ENCODE measurements around the gene TMEM63B. TPM values are rescaled to one million over a fixed set of nuclear protein-coding genes. Genes with fewer than 3 reads are reported as not detected.

TMEM63B gene
- total and polyA plus RNA-seq, 11 donors: 26.2 to 52.9 (median 41.2) TPM

DNA sequence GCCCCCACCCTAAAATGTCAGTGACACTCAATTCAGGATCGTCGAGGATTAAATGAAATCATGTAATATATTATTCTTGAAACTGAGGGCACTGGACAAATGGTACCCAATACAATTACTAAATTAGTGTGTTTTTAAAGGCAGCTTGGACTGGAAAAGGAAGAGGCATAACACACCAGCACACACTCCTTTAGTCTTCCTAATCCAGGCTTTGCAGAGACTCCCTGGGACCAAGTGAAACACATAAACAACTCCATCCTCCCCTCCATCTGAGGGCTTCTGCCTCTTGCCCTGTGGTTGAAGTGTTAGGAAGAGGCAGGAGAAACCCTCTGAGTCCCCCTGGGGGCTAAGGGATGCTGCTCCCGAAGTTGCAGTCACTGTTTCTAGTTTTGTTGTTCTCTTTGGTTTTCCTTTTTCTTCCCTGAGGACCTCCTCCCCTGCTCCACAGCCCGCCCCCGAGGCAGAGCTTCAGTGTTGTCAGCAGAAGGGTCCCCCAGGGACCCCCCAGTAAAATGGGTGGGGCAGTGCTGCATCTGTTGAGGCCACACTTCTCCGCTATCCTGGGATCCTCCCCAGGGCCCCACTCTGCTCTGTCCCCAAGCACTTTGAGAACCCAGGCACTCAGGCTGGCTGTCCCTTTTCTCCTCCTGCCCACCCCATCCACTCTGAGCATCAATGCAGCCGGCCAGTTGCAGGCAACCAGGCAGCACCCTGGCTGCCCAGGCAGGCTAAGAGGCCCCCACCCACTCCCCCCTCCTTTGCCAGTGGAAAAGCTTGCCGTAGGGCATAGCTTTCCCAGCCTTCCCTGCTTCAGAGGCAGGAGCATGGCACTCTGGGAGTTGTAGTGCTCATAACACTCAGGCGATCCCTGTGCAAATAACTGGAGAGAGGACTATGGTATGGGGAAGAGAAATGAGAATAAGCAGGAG, 5.9 kb downstream of the TMEM63B start:
- H3K4me1 ChIP-seq: peaks cover 0 to 41% (median 12%) of the 10 kb centered on the region in 12 donors
- intact Hi-C loops (cut with DNase I): no loop called here
- 38 to 56% (median 40%) methylated on average over 7 to 9 of the region's 9 CpGs for WGBS, 4 donors
- H3K27me3 ChIP-seq: no peaks in the 10 kb centered on the region
- ATAC-seq (peak; percentile 77 to 89 (median 84)), DNase-seq (peak in 4 of 5 donors; percentile 48 to 70 (median 64))
- no peaks in the 10 kb centered on the region for H3K9me3 ChIP-seq
- no peak for TF ChIP-seq POLR2A (IDR thresholded peaks at IDR 0.05)
- TF ChIP-seq, protein P1, sequence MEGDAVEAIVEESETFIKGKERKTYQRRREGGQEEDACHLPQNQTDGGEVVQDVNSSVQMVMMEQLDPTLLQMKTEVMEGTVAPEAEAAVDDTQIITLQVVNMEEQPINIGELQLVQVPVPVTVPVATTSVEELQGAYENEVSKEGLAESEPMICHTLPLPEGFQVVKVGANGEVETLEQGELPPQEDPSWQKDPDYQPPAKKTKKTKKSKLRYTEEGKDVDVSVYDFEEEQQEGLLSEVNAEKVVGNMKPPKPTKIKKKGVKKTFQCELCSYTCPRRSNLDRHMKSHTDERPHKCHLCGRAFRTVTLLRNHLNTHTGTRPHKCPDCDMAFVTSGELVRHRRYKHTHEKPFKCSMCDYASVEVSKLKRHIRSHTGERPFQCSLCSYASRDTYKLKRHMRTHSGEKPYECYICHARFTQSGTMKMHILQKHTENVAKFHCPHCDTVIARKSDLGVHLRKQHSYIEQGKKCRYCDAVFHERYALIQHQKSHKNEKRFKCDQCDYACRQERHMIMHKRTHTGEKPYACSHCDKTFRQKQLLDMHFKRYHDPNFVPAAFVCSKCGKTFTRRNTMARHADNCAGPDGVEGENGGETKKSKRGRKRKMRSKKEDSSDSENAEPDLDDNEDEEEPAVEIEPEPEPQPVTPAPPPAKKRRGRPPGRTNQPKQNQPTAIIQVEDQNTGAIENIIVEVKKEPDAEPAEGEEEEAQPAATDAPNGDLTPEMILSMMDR (IDR thresholded peaks at IDR 0.05): no peak
- peak overlapping the region in 6 of 12 donors; percentile 4 to 41 (median 28) for H3K4me3 ChIP-seq
- H3K36me3 ChIP-seq: peaks cover 0 to 39% (median 28%) of the 10 kb centered on the region in 9 donors
- peak overlapping the region in 8 of 12 donors; percentile 6 to 58 (median 38) for H3K27ac ChIP-seq

DNA sequence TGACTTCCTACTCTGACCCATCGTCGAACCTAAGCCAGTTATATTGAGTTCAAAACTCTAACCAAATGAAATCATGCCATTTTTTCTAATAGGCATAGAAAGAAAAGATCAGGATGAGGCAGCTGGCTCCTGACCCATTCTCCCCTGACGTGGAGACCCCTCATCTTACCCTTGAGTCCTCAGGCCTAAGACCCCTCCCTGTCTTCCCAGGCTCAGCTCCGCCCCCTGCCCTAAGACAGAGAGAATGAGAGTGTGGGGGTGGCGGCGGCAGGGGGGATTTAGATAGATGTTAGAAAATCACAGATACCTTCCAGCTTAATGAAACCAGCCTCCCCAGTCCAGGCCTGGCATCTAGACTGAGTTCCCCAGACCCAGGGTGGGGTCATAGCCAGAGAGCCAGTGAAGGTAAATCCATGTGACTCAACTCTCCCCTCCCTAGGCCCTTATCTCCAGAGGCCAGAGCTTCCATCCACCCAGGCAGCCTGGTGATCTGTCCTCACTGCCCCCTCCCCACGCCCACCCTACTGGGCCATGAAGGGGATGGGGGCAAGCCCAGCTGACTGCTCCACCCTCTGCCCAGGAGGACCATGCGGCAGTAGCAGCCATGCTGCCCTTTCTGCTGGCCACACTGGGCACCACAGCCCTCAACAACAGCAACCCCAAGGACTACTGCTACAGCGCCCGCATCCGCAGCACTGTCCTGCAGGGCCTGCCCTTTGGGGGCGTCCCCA, 6.8 kb downstream of the TMEM63B start:
- intact Hi-C loops (cut with DNase I): no loop called here
- H3K9me3 ChIP-seq: no peaks in the 10 kb centered on the region
- ATAC-seq (peak in 1 of 4 donors; percentile 3), DNase-seq (no peak)
- WGBS, 4 donors: 84 to 93% (median 86%) methylated on average over 12 of the region's 12 CpGs
- peak overlapping the region in 1 of 12 donors; percentile 53 for H3K27ac ChIP-seq
- no peaks in the 10 kb centered on the region for H3K27me3 ChIP-seq
- peaks cover 0 to 34% (median 6%) of the 10 kb centered on the region in 12 donors for H3K4me1 ChIP-seq
- H3K4me3 ChIP-seq: no peak overlapping the region
- H3K36me3 ChIP-seq: peaks cover 0 to 48% (median 32%) of the 10 kb centered on the region in 9 donors
- no peak for TF ChIP-seq POLR2A (IDR thresholded peaks at IDR 0.05)
- TF ChIP-seq, protein P1 (IDR thresholded peaks at IDR 0.05): no peak

DNA sequence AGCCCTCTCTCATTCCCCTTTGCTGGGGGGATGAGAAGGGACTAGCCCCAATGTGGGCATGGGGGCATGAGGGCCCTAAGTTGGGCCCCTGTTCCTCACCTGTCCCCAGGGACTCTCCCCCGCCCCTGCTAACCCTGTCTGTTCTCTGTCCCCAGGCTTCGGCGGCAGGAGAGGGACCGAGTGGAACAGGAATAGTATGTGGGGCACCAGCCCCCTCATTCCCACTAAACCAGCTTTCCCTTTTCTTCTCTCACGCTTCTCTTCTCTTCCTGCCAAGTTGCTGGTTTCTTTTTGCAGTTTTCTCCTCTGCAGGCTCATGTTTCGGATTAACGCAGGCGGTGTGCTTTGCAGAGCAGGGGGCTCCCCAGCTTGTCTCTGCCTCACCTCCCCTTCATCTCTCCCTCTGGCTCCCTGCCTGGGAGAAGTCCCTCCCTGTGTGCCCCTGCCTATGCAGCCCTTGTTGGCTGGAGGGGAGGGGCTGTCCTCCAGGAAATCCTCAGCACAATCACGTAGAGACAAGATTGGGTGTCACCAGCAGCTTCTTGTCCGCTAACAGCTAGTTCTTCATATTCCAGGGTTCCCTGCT, 7.9 kb downstream of the TMEM63B start:
- DNase-seq: no peak
- intact Hi-C loops (cut with DNase I): loop anchor here in 1 of 10 donors (5.0 kb wide), 1 partner anchor 33 kb away; no protein-coding TSS in a partner anchor
- 84 to 87% (median 86%) methylated on average over 10 of the region's 10 CpGs for WGBS, 4 donors
- peaks cover 0 to 24% (median 6%) of the 10 kb centered on the region in 12 donors for H3K4me1 ChIP-seq
- no peaks in the 10 kb centered on the region for H3K9me3 ChIP-seq
- H3K27ac ChIP-seq: no peak overlapping the region
- no peaks in the 10 kb centered on the region for H3K27me3 ChIP-seq
- no peak overlapping the region for H3K4me3 ChIP-seq
- ATAC-seq: no peak
- TF ChIP-seq POLR2A (IDR thresholded peaks at IDR 0.05): no peak
- TF ChIP-seq, protein P1 (IDR thresholded peaks at IDR 0.05): no peak
- peaks cover 0 to 59% (median 43%) of the 10 kb centered on the region in 9 donors for H3K36me3 ChIP-seq

Data from heart left ventricle (tissue), 16 donors.